GM12865 (cell line): Measurements from ENCODE around the gene RALGPS1.

Source experiments
- DNase-seq: peaks from one replicate; pipeline ENCODE4 v3.0.0; 2010; ENCODE audit warnings: low read depth
- H3K4me3 ChIP-seq: 2 replicates; pipeline ENCODE4 v1.5.1; 2011; ENCODE audit warnings: mild to moderate bottlenecking, low read depth, low read length, control low read depth
- TF ChIP-seq, protein P1 (sequence below): IDR thresholded peaks from 2 replicates; pipeline ENCODE4 v1.5.1; 2011; ENCODE audit warnings: low read length, control low read depth, low read depth, inconsistent platforms; ENCODE audit not compliant: insufficient read depth; ENCODE audit errors: missing control alignments

Gene RALGPS1

GRCh38 chr9:126953041-126953809 is 38.6 kb downstream of the RALGPS1 start:
- DNase-seq, result no peak
- H3K4me3 ChIP-seq, result no peak overlapping the region
- TF ChIP-seq, protein P1, sequence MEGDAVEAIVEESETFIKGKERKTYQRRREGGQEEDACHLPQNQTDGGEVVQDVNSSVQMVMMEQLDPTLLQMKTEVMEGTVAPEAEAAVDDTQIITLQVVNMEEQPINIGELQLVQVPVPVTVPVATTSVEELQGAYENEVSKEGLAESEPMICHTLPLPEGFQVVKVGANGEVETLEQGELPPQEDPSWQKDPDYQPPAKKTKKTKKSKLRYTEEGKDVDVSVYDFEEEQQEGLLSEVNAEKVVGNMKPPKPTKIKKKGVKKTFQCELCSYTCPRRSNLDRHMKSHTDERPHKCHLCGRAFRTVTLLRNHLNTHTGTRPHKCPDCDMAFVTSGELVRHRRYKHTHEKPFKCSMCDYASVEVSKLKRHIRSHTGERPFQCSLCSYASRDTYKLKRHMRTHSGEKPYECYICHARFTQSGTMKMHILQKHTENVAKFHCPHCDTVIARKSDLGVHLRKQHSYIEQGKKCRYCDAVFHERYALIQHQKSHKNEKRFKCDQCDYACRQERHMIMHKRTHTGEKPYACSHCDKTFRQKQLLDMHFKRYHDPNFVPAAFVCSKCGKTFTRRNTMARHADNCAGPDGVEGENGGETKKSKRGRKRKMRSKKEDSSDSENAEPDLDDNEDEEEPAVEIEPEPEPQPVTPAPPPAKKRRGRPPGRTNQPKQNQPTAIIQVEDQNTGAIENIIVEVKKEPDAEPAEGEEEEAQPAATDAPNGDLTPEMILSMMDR, result no peak

- DNase-seq, result no peak
- TF ChIP-seq, protein P1, result no peak
- H3K4me3 ChIP-seq, result no peak overlapping the region
Measured at GRCh38 chr9:126955811-126956210, 41.2 kb downstream of the RALGPS1 start.

DNA sequence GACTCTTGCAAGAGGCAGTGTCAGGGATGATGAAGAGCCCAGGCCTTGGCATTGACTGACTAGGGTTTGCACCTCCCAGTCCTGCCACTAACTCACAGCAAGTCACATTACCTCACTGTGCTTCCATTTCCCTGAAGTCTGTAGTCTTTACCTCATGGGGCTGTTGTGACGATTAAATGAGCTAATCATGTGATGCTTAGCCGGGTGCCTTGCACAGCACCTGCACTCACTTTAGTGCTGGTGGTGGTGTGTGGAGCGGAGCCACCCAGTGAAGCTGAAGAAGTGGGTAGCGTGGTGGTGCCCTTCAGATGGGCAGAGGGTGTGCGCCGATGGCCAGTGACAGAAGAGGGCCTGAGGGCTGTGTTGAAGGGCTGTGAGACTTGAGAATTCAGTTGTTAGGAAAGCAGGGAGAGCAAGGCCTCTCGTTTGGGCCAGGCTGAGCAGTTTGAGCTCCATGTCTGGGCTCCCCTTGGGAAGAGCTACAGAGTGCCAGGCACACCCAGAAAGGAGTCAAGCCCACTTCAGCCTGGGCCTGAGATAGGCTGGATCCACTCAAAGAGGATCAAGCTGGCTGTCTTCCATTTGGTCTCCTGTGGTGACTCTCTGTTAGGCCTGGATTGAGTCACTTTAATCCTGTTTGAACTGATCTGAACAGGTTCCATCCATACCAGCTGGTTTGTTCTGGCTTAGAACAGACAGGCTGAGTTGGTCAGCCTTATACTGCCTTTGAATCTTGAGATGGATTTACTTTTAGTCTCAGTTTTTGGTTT is 42.5 kb downstream of the RALGPS1 start:
- no peak overlapping the region for H3K4me3 ChIP-seq
- TF ChIP-seq, protein P1, result no peak
- no peak for DNase-seq

GRCh38 chr9:126957687-126958053 is 43.1 kb downstream of the RALGPS1 start:
- TF ChIP-seq, protein P1, result no peak
- DNase-seq, result no peak
- no peak overlapping the region for H3K4me3 ChIP-seq

GRCh38 chr9:126959336-126959735 is 44.8 kb downstream of the RALGPS1 start:
- DNase-seq, result no peak
- TF ChIP-seq, protein P1, result no peak
- no peak overlapping the region for H3K4me3 ChIP-seq

DNA sequence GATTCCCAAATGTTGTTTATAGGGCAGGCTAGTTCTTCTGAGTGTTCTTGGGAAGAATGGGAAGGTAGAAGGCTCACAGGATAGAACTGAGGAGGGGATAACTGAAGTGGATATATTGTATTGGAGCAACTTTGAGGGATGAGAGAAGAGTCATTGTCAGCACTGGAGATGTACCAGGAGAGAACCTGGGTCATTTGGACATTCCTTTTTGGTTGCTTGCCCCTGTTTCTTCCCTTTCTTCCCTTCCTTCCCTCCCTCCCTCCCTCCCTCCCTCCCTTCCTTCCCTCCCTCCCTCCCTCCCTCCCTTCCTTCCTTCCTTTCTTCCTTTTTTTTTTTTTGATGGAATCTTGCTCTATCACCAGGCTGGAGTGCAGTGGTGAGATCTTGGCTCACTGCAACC is 45.3 kb downstream of the RALGPS1 start:
- TF ChIP-seq, protein P1, result no peak
- no peak overlapping the region for H3K4me3 ChIP-seq
- DNase-seq, result no peak
